HepG2 (cell line): ENCODE measurements around the gene POP5. TPM values are rescaled to one million over a fixed set of nuclear protein-coding genes. Genes with fewer than 3 reads are reported as not detected.

Source experiments
- CHD2 ChIP-seq: IDR thresholded peaks from 2 replicates; pipeline ENCODE4 v1.6.1; 2011; ENCODE audit warnings: low read depth, low read length, improper control_type of control experiment
- CREM ChIP-seq, 2 experiments: sonication (generic) in 1 of 2; formaldehyde crosslinking in 1 of 2; IDR thresholded peaks; 2 replicates each; pipeline versions ENCODE4 v1.4.0 to v1.6.1; 2016 to 2020; ENCODE audit warnings: antibody characterized with exemption in 1 of 2, mild to moderate bottlenecking in 1 of 2, missing genetic modification reagents in 1 of 2
- HES4 ChIP-seq: sonication (generic); formaldehyde crosslinking; IDR thresholded peaks from 2 replicates; pipeline ENCODE4 v1.9.0; 2021; ENCODE audit warnings: mild to moderate bottlenecking, missing genetic modification reagents, borderline replicate concordance
- KAT7 ChIP-seq: IDR thresholded peaks from 2 replicates; pipeline ENCODE4 v1.6.1; 2018; ENCODE audit warnings: borderline replicate concordance, missing compliant biosample characterization
- MATR3 ChIP-seq: sonication (generic); formaldehyde crosslinking; IDR thresholded peaks from 2 replicates; pipeline ENCODE4 v1.4.0; 2020; ENCODE audit warnings: missing genetic modification reagents
- POLR2A ChIP-seq, 2 experiments: IDR thresholded peaks; 2 replicates each; pipeline ENCODE4 v1.6.1; 2011; ENCODE audit warnings: low read depth in 2 of 2, low read length in 2 of 2, mild to moderate bottlenecking in 1 of 2, moderate library complexity in 1 of 2; ENCODE audit not compliant: insufficient read depth in 1 of 2
- TAF1 ChIP-seq: sonication (generic); formaldehyde crosslinking; IDR thresholded peaks from 2 replicates; pipeline ENCODE4 v1.4.0; 2020; ENCODE audit warnings: missing genetic modification reagents
- ZNF10 ChIP-seq: sonication (generic); formaldehyde crosslinking; IDR thresholded peaks from 2 replicates; pipeline ENCODE4 v1.4.0; 2020; ENCODE audit warnings: mild to moderate bottlenecking, low read depth, missing genetic modification reagents, borderline replicate concordance
- ZNF205 ChIP-seq: IDR thresholded peaks from 2 replicates; pipeline ENCODE4 v1.6.1; 2018; ENCODE audit warnings: missing biosample characterization, missing genetic modification reagents
- ZNF264 ChIP-seq: sonication (generic); formaldehyde crosslinking; IDR thresholded peaks from 2 replicates; pipeline ENCODE4 v1.4.0; 2020; ENCODE audit warnings: missing genetic modification reagents
- ZNF468 ChIP-seq: sonication (generic); formaldehyde crosslinking; IDR thresholded peaks from 2 replicates; pipeline ENCODE4 v1.8.0; 2022; ENCODE audit warnings: mild to moderate bottlenecking, moderate library complexity, missing genetic modification reagents
- ZNF598 ChIP-seq: sonication (generic); formaldehyde crosslinking; IDR thresholded peaks from 2 replicates; pipeline ENCODE4 v1.5.1; 2020; ENCODE audit warnings: mild to moderate bottlenecking, missing genetic modification reagents, borderline replicate concordance
- ZNF768 ChIP-seq: sonication (generic); formaldehyde crosslinking; IDR thresholded peaks from 2 replicates; pipeline ENCODE4 v1.4.0; 2020; ENCODE audit warnings: missing genetic modification reagents
- ZNF792 ChIP-seq: IDR thresholded peaks from 2 replicates; pipeline ENCODE4 v1.6.1; 2016
- polyA plus RNA-seq, 8 experiments: library from polyadenylated mRNA; depleted of rRNA in 3 of 8; stranded (reverse) in 7 of 8; unstranded in 1 of 8; fragments of >200 nt; fragmentation: Illumina TruSeq in 4 of 8; extraction: Trizol in 4 of 8; gene quantifications; 2 replicates each; pipeline versions ENCODE4 v1.2.1 to v1.2.3, GENCODE V29; 2011 to 2016; ENCODE audit warnings: low read depth in 4 of 8, missing spikeins in 1 of 8, mixed read lengths in 1 of 8; ENCODE audit not compliant: insufficient read depth in 1 of 8
- total RNA-seq, 5 experiments: library from RNA; depleted of rRNA; stranded (reverse); fragments of >200 nt; fragmentation: Illumina TruSeq; extraction: Trizol; gene quantifications; 2 replicates each; pipeline ENCODE4 v1.2.3, GENCODE V29; 2016; ENCODE audit warnings: low read depth in 1 of 5
- TF ChIP-seq, protein P1 (sequence below): sonication (generic); formaldehyde crosslinking; IDR thresholded peaks from one replicate; pipeline ENCODE4 v1.5.1; 2020; ENCODE audit warnings: mild to moderate bottlenecking, missing genetic modification reagents; ENCODE audit errors: not compliant biosample characterization
- TF ChIP-seq, protein P2 (sequence below): sonication (generic); formaldehyde crosslinking; IDR thresholded peaks from 2 replicates; pipeline ENCODE4; 2020; ENCODE audit warnings: missing genetic modification reagents, mild to moderate bottlenecking, borderline replicate concordance
- TF ChIP-seq, protein P3 (sequence below): sonication (generic); formaldehyde crosslinking; IDR thresholded peaks from 2 replicates; pipeline ENCODE4 v1.8.1; 2023; ENCODE audit warnings: mild to moderate bottlenecking, moderate library complexity, missing genetic modification reagents
- TF ChIP-seq, protein P4 (sequence below): conservative IDR thresholded peaks from 2 replicates; pipeline ENCODE4 v1.6.1; 2018; ENCODE audit warnings: missing genetic modification reagents

POP5 gene
- total and polyA plus RNA-seq, 2 of the 13 experiments (the other 11 are each of a cell fraction or from before 2014, with no cell fraction given): 45.6 to 61.3 TPM

DNA sequence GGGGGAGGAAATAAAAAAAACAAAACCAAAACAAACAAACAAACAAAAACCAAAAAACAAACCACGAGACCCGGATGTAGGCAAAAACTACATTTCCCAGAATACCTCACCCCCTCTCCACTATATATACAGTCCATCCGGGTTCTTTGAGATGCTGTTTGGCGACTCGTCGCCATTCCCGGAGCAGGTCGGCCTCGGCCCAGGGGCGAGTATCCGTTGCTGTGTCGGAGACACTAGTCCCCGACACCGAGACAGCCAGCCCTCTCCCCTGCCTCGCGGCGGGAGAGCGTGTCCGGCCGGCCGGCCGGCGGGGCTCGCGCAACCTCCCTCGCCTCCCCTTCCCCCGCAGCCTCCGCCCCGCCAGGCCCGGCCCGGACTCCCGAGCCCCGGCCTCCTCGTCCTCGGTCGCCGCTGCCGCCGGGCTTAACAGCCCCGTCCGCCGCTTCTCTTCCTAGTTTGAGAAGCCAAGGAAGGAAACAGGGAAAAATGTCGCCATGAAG lies 46.9 kb downstream of the POP5 start, which contains the start of gene RNF10 (continued):
- TF ChIP-seq, protein P1, sequence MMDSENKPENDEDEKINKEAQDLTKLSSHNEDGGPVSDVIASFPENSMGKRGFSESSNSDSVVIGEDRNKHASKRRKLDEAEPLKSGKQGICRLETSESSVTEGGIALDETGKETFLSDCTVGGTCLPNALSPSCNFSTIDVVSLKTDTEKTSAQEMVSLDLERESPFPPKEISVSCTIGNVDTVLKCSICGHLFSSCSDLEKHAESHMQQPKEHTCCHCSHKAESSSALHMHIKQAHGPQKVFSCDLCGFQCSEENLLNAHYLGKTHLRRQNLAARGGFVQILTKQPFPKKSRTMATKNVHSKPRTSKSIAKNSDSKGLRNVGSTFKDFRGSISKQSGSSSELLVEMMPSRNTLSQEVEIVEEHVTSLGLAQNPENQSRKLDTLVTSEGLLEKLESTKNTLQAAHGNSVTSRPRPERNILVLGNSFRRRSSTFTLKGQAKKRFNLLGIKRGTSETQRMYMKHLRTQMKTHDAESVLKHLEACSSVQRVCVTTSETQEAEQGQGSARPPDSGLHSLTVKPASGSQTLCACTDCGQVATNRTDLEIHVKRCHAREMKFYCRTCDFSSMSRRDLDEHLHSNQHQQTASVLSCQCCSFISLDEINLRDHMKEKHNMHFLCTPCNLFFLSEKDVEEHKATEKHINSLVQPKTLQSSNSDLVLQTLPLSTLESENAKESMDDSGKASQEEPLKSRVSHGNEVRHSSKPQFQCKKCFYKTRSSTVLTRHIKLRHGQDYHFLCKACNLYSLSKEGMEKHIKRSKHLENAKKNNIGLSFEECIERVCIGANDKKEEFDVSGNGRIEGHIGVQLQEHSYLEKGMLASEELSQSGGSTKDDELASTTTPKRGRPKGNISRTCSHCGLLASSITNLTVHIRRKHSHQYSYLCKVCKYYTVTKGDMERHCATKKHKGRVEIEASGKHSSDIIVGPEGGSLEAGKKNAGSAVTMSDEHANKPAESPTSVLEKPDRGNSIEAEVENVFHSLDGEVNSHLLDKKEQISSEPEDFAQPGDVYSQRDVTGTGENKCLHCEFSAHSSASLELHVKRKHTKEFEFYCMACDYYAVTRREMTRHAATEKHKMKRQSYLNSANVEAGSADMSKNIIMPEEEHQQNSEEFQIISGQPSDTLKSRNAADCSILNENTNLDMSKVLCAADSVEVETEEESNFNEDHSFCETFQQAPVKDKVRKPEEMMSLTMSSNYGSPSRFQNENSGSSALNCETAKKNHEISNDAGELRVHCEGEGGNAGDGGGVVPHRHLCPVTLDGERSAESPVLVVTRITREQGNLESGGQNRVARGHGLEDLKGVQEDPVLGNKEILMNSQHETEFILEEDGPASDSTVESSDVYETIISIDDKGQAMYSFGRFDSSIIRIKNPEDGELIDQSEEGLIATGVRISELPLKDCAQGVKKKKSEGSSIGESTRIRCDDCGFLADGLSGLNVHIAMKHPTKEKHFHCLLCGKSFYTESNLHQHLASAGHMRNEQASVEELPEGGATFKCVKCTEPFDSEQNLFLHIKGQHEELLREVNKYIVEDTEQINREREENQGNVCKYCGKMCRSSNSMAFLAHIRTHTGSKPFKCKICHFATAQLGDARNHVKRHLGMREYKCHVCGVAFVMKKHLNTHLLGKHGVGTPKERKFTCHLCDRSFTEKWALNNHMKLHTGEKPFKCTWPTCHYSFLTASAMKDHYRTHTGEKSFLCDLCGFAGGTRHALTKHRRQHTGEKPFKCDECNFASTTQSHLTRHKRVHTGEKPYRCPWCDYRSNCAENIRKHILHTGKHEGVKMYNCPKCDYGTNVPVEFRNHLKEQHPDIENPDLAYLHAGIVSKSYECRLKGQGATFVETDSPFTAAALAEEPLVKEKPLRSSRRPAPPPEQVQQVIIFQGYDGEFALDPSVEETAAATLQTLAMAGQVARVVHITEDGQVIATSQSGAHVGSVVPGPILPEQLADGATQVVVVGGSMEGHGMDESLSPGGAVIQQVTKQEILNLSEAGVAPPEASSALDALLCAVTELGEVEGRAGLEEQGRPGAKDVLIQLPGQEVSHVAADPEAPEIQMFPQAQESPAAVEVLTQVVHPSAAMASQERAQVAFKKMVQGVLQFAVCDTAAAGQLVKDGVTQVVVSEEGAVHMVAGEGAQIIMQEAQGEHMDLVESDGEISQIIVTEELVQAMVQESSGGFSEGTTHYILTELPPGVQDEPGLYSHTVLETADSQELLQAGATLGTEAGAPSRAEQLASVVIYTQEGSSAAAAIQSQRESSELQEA (CRISPR knock-in tag): no peak
- no peak for TF ChIP-seq ZNF768
- TF ChIP-seq, protein P2, sequence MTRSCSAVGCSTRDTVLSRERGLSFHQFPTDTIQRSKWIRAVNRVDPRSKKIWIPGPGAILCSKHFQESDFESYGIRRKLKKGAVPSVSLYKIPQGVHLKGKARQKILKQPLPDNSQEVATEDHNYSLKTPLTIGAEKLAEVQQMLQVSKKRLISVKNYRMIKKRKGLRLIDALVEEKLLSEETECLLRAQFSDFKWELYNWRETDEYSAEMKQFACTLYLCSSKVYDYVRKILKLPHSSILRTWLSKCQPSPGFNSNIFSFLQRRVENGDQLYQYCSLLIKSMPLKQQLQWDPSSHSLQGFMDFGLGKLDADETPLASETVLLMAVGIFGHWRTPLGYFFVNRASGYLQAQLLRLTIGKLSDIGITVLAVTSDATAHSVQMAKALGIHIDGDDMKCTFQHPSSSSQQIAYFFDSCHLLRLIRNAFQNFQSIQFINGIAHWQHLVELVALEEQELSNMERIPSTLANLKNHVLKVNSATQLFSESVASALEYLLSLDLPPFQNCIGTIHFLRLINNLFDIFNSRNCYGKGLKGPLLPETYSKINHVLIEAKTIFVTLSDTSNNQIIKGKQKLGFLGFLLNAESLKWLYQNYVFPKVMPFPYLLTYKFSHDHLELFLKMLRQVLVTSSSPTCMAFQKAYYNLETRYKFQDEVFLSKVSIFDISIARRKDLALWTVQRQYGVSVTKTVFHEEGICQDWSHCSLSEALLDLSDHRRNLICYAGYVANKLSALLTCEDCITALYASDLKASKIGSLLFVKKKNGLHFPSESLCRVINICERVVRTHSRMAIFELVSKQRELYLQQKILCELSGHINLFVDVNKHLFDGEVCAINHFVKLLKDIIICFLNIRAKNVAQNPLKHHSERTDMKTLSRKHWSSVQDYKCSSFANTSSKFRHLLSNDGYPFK: no peak
- no peak for TF ChIP-seq ZNF205
- no peak for TF ChIP-seq MATR3 (CRISPR knock-in tag)
- TF ChIP-seq ZNF792 (CRISPR knock-in tag): no peak
- TF ChIP-seq ZNF264 (CRISPR knock-in tag): 0 out of 2 replicates have a peak, but pooled peaks have one; percentile 26
- TF ChIP-seq TAF1 (CRISPR knock-in tag): peak; percentile 65
- TF ChIP-seq, protein P3, sequence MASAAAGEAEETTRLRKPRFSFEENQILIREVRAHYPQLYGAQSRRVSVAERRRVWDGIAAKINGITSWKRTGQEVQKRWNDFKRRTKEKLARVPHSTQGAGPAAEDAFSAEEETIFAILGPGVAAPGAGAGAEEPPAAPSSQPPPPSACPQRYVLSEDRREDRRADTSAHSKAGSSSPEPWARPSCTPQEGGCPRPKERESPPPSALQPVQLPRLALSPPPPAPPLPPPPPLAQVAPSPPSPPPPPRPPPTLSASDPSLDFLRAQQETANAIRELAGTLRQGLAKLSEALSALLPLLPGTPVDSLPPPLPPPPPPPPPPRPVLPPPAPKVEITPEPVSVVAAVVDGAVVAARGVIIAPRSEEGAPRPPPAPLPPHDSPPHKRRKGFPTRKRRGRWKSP (CRISPR knock-in tag): no peak
- no peak for TF ChIP-seq ZNF468 (CRISPR knock-in tag)
- TF ChIP-seq ZNF598 (CRISPR knock-in tag): no peak
- TF ChIP-seq CHD2: no peak
- peak; percentile 69 for TF ChIP-seq CREM (IDR thresholded peaks at IDR 0.05)
- TF ChIP-seq CREM (CRISPR knock-in tag; IDR thresholded peaks at IDR 0.05): no peak
- TF ChIP-seq HES4 (CRISPR knock-in tag): peak; percentile 53; the same call in 1 of the 2 replicates
- no peak for TF ChIP-seq ZNF10
- TF ChIP-seq, protein P4, sequence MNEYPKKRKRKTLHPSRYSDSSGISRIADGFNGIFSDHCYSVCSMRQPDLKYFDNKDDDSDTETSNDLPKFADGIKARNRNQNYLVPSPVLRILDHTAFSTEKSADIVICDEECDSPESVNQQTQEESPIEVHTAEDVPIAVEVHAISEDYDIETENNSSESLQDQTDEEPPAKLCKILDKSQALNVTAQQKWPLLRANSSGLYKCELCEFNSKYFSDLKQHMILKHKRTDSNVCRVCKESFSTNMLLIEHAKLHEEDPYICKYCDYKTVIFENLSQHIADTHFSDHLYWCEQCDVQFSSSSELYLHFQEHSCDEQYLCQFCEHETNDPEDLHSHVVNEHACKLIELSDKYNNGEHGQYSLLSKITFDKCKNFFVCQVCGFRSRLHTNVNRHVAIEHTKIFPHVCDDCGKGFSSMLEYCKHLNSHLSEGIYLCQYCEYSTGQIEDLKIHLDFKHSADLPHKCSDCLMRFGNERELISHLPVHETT: no peak
- peak; percentile 73; the same call in 1 of the 2 replicates for TF ChIP-seq KAT7 (CRISPR knock-in tag)
- TF ChIP-seq POLR2A (IDR thresholded peaks at IDR 0.05; ENCODE audit: insufficient read depth in 1 of 2, low read depth in 2 of 2, low read length in 2 of 2): peak; percentile 93 to 96
